GM18907 (cell line): ENCODE data around the gene POLR3H.

Experiments
- ATAC-seq: cut with Tn5 transposase; IDR thresholded peaks from one replicate; pipeline ENCODE4 v1.9.1; 2021; ENCODE audit warnings: mild to moderate bottlenecking, moderate library complexity; ENCODE audit not compliant: unreplicated experiment

Gene POLR3H

DNA sequence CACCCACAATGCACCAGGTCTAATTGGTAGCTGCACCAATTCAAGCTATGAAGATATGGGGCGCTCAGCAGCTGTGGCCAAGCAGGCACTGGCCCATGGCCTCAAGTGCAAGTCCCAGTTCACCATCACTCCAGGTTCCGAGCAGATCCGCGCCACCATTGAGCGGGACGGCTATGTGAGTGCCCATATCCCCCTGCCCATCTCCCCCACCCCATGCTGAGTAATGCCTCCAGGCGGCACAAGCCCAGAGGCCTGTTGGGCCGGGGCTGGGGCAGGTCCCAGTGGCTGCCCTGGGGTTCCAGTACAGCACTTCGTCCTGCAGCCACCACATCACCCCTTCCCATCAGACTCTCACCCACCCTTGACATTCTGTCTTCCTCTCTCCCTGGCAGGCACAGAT, 21.5 kb downstream of the POLR3H start:
- no peak for ATAC-seq

DNA sequence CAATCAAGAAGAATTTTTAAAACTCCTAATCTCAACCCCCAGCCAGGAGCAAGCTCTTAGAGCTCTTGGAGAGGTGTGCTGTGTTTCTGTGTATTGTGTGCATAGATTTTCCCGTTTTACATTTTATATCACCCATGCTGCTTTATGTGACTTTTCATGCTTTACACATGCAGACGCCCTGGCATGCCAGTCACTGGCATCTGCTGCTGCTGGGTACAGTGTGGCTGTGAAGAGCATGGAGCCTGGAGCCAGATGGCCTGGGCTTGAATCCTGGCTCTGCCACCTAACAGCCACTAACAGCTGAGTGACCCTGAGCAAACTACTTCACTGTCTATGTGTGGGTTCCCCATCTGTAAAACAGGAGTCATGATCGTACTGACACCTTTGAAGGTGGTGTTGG, 23.1 kb downstream of the POLR3H start:
- ATAC-seq: no peak

DNA sequence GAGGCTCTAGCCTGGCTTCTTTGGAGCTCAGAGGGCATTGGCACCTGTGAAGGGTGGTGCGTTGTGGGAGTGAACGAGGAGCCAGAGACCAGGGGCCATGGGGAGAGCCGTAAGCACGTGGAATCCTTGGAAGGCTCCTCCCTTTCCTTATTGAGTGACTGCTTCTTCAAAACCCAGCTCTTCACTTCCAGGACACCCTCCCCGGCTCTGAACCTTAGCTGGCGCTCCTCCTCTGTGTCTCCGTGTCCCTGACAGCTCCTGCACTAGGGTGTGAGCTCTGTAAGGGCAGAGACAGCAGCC, 26.3 kb downstream of the POLR3H start:
- no peak for ATAC-seq

DNA sequence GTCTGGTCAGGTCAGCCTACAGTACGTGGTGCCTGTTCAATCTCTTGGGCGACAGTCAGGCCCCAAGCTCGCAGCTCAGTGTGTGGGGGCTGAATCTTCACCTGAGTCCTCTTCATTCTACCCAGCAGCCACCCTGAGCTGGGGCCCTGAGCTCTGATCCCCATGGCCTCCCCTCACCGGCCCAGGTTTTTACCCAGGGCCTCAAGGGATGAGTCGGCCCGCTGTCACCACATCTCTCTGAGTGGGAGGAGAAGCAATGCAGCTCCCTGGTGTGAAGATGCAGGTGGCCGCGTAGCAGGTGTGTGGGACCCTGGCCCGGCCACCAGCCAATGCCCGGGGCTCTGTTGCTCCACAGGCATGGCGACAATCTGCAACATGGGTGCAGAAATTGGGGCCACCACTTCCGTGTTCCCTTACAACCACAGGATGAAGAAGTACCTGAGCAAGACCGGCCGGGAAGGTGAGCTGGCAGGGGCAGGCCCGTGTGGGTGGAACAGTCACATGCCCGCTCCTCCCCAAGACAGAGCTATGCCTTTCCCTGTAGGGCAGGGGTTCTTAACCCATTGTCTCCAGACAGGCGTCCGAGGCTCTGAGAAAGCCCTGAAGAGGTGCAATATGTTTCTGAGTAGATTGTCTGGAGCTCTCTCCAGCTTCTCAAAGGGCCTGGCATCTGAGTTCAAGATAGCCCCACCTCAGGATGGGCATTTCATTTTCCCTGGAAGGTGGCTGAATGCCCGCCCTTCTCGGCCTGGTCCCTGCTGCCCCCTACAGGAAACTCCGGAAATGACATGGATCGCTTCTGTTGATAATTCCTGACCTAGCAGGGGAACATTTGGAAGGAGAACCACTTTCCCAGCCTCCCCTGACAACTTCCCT, 26.9 kb downstream of the POLR3H start:
- ATAC-seq: no peak

GRCh38 chr22:41516462-41516861, 27.8 kb downstream of the POLR3H start:
- ATAC-seq: no peak

- no peak for ATAC-seq
These were observed 30.9 kb downstream of the POLR3H start for GRCh38 chr22:41513391-41513790.

DNA sequence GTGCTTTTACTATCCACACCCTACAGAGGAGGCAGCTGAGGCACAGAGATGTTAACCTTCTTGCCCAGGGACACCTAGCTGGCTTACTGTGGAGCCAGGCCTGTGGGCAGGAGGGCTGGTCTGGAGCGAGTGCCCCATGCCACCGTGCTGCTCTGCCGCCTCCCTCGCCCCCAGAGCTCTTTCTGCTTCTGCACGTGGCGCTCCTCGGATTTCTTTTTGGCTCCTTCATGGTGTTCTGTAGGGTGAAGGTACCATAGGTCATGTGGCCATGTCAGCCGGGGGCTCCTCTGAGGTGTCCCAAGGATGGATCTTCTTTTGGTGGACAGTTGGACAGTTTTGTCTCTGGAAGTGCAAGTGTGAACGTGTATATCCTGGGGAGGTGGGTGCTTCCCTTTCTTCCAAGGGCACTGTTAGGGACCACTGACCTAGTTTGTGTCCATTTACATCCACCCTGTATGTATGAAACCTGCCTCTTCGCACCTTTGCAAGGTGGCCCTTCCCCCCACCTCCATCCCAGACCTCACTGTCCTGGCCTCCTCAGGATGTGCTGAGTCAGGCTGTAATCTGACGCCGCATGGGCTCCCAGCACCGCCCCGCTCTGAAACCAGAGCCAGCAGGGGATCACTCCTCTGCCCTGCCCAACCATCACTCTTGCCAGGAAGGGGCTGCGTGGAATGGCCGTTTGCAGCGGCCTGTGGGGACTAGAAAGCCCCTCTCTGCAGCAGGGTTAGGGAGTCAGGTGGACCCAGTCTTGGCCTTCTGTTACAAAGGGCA, 31.7 kb downstream of the POLR3H start:
- ATAC-seq: no peak

- no peak for ATAC-seq
These were observed 32.7 kb downstream of the POLR3H start for GRCh38 chr22:41511521-41511968.

DNA sequence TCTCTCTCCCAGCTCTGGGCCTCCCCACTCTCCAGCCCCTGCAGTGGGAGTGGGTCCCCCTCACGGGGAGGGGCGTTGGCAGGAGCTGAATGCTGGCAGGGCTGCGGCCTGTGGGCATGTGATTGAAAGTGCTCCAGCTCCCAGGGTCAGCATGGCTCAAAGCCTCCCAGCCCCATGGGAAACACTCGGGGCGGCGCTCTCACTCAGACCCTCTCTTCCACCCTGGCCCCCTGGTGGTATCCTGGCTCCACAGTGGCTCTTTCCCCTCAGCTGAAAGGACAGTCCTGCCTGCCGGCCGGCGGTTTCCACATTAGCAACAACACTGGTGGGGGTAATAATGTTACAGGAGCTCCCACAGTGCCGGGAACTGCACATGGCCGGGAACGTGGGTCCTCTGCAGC, 35.5 kb downstream of the POLR3H start:
- ATAC-seq: no peak

DNA sequence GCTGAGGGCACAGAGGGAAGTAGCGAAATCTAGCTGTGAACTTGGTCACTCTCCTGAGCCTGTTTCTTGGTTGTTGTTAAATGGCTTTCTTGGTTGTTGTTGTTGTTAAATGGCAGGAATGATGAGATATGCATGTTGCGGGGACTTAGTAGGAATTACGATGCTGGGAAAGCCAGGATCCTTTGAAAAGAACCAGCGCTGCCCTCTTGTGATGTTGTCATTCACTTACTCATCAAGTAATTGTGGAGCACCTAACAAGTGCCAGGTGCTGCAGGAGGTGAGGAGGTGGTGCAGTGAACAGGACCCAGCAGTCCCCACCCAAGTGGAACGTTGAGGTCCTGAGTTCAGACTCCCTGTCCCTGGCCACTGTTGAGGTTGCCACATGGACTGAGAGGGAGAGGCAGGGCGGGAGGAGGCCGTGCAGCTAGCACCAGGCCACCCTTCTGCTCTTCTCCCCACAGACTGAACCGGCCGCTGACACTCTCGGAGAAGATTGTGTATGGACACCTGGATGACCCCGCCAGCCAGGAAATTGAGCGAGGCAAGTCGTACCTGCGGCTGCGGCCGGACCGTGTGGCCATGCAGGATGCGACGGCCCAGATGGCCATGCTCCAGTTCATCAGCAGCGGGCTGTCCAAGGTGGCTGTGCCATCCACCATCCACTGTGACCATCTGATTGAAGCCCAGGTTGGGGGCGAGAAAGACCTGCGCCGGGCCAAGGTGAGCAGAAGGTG, 36.8 kb downstream of the POLR3H start:
- ATAC-seq: no peak

DNA sequence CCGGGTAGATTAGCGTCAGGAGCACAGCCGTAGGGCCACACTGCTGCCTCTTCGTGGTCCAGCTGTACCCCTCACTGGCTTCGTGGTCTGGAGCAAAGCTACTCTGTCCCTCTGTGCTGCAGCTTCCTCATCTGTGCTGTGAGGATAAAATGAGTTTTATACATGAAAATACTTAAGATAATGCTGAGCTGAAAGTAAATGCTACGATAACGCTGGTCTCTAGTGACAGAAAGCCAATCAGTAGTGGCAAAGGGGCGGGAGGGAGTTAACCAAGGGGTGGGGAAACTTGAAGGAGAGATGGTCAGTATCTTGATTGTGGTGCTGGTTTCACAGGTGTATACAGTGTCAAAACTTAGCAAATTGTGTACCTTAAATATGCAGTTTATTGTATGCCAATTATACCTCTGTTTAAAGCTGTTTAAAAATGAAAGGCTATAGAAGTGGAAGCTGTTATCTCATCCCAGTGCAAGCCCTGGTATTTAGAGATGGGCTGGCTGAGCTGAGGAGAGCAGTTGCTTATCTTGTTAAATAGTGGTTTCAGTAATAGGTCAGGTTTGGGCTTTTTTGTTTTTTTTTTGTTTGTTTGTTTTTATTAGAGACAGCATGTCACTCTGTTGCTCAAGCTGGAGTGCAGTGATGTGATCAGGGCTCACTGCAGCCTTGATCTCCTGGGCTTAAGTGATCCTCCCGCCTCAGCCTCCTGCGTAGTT, 38.6 kb downstream of the POLR3H start:
- no peak for ATAC-seq

DNA sequence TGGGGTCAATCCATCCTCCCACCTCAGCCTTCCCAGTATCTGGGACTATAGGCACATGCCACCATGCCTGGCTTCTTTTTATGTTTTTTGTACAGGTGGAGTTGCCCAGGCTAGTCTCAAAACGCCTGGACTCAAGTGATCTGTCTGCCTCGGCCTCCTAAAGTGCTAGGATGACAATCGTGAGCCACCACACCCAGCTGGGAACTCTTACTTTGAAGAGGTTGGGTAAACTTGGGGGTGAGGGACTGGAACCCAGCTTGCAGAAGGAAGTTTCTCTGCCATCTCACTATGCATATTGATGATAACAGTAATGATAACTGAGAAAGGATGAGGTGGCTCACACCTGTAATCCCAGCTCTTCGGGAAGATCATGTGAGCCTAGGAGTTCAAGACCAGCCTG, 39.5 kb downstream of the POLR3H start:
- ATAC-seq: no peak

GRCh38 chr22:41504397-41504796, 39.9 kb downstream of the POLR3H start:
- ATAC-seq: no peak

- no peak for ATAC-seq
These were observed 43.1 kb downstream of the POLR3H start for GRCh38 chr22:41501209-41501608.

- no peak for ATAC-seq
These were observed 44.0 kb downstream of the POLR3H start for GRCh38 chr22:41500303-41500702.

- ATAC-seq: no peak
These were observed 44.5 kb downstream of the POLR3H start for GRCh38 chr22:41499624-41500280.

DNA sequence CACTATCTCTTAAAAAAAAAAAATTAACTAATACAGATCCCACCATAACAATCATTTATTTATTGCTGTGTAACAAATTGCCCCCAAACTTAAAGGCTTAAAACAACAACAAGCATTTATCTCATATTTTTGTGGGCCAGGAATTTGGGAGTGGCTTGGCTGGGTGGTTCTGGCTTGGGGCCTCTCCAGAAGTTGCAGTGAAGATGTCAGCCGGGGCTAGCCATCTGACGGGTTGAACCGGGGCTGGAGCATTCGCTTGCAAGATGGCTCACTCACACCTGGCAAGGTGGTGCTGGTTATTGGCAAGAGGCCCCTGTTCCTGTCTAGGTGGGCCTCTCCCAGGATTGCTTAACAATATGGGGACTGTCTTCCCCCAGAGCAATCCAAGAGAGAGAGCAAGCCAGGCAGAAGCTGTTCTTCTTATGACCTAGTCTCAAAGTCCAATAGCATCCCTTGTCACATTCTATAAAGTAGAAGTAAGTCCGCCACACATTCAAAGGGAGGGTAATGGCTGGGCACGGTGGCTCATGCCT, 45.9 kb downstream of the POLR3H start:
- no peak for ATAC-seq

GRCh38 chr22:41491374-41492100, 52.7 kb downstream of the POLR3H start:
- ATAC-seq: no peak

DNA sequence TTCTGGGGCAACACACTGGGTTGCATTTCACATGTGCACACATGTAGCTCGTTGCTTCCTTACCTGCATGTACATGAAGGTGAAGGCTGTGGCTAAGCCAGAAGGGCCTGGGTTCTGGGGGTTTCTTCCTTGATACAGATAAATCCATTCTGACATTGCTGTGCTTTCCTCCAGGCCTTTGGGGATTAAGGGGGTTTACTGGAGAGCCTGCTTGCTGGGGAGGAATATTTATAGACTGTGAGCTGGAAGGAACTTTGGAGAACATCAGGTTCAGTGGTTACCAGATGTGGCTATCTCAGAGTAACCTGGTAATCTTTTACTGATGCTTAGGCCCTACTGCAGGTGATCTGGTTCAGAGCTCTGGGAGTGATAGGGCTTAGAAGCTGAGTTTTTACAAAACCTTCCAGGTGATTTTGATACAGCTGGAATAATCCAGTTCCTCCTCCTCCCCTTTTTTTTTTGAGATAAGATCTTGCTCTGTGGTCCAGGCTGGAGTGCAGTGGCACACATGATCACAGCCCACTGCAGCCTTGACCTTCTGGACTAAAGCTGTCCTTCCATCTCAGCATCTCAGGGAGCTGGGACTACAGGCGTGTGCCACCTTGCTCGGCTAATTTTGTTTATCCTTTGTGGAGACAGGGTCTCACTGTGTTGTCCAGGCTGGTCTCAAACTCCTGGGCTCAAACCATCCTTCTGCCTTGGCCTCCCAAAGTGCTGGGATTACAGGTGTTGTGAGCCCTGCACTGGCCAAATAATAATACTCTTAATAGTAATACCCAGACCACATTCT, 55.5 kb downstream of the POLR3H start:
- ATAC-seq: no peak
